ENCODE data around the gene GRIN2C. TPM values are rescaled to one million over a fixed set of nuclear protein-coding genes. Genes with fewer than 3 reads are reported as not detected.

GRIN2C gene
- total RNA-seq, 1 experiment from 2014 or later: 0.44 TPM

DNA sequence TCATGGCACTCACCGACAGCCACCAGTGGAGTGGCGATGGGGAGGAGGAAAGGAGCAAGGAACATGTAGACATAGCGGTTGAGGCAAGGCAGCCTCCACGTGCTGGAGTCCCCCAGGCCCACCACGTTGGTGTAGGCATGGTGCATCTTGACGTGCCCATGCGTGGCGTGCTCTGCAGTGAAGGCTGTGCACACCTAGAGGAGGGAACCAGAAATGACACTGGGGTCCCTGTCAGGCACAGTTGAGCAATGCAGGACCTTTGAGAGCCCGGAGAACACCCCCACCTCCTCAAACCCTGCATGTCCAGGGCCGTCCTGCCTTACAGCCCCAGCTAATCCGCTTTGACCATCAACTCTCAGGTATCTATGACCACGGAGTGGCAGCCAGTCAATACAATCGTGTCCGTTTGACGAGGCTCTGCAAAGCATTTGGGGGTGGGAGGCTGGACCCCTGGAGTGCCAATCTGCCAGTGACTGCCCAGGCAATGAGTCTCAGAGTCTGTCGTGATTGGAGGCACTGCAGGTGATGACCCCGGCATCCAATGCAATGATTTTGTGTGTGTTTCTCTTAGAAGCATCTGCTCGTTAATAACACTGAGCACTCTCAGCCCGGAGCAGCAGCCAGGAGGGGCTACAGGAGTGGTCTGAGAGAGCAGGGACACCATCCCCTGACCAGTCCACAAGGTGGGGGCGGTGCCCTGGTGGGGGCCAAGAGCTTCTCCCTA lies 23.0 kb upstream of the GRIN2C start:
- Histone ChIP-seq H3K27me3 (ENCODE audit: insufficient read depth, low read length) (no peaks in the 10 kb centered on the region; the same call in 1 of the 2 replicates), H3T11ph (ENCODE audit: low read length) (no peak overlapping the region), H3K27ac (ENCODE audit: insufficient read length, low read depth, low read length) (no peak overlapping the region), H3K14ac (ENCODE audit: insufficient read depth, low read length) (no peak overlapping the region; the same call in 1 of the 2 replicates), H3K9me3 (ENCODE audit: control insufficient read depth, low read depth, low read length) (no peaks in the 10 kb centered on the region), H3K18ac (ENCODE audit: insufficient read length, low read depth, low read length) (no peak overlapping the region), H3K23ac (ENCODE audit: insufficient read length, low read depth, low read length) (no peak overlapping the region), H3K4me2 (ENCODE audit: insufficient read depth, insufficient read length, low read length) (no peak overlapping the region), H3K4me1 (ENCODE audit: insufficient read depth, low read length) (no peaks in the 10 kb centered on the region; the same call in 1 of the 2 replicates), H4K91ac (ENCODE audit: insufficient read length, low read depth, low read length) (no peak overlapping the region), H2BK20ac (ENCODE audit: low read depth, low read length, poor library complexity, severe bottlenecking) (no peak overlapping the region), H4K5ac (ENCODE audit: insufficient read length, low read depth, low read length) (no peak overlapping the region), H2AFZ (ENCODE audit: low read length) (no peak overlapping the region), H3K23me2 (ENCODE audit: insufficient read length, low read depth, low read length, poor library complexity, severe bottlenecking) (no peaks in the 10 kb centered on the region), H3K4ac (ENCODE audit: low read depth, low read length) (no peak overlapping the region), H2BK15ac (ENCODE audit: low read depth, low read length) (no peak overlapping the region), H3K9ac (ENCODE audit: extremely low read depth, insufficient read length, low read length) (no peak overlapping the region), H3K79me2 (ENCODE audit: insufficient read depth, low read length) (no peaks in the 10 kb centered on the region), H2BK12ac (ENCODE audit: insufficient read length, low read depth, low read length) (no peak overlapping the region), H2BK5ac (ENCODE audit: insufficient read length, low read length) (no peak overlapping the region), H2AK5ac (ENCODE audit: insufficient read length, low read length) (no peak overlapping the region), H2BK120ac (ENCODE audit: low read depth, low read length, poor library complexity, severe bottlenecking) (no peak overlapping the region), H4K8ac (replicated peaks; ENCODE audit: insufficient read length, low read depth, low read length) (no peak overlapping the region), H3K79me1 (ENCODE audit: insufficient read depth, low read depth, low read length, poor library complexity, severe bottlenecking) (no peaks in the 10 kb centered on the region), H3K56ac (ENCODE audit: insufficient read length, low read depth, low read length) (no peak overlapping the region), H4K20me1 (ENCODE audit: control insufficient read depth, insufficient read depth, insufficient read length) (no peaks in the 10 kb centered on the region)
- no CpG with 5 or more reads among the region's 20 CpGs for WGBS (ENCODE audit: extremely low coverage, insufficient read length, low lambda C conversion rate)
- H3K9me3 Mint-ChIP-seq: no peaks in the 10 kb centered on the region
- no peak for DNase-seq
- H3K27me3 Mint-ChIP-seq (ENCODE audit: low read depth): peaks cover 50% of the 10 kb centered on the region
- H3K4me3 Mint-ChIP-seq: no peak overlapping the region
- TF ChIP-seq, protein P1, sequence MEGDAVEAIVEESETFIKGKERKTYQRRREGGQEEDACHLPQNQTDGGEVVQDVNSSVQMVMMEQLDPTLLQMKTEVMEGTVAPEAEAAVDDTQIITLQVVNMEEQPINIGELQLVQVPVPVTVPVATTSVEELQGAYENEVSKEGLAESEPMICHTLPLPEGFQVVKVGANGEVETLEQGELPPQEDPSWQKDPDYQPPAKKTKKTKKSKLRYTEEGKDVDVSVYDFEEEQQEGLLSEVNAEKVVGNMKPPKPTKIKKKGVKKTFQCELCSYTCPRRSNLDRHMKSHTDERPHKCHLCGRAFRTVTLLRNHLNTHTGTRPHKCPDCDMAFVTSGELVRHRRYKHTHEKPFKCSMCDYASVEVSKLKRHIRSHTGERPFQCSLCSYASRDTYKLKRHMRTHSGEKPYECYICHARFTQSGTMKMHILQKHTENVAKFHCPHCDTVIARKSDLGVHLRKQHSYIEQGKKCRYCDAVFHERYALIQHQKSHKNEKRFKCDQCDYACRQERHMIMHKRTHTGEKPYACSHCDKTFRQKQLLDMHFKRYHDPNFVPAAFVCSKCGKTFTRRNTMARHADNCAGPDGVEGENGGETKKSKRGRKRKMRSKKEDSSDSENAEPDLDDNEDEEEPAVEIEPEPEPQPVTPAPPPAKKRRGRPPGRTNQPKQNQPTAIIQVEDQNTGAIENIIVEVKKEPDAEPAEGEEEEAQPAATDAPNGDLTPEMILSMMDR (conservative IDR thresholded peaks at IDR 0.05): no peak; the same call in 2 of the 3 replicates
- H3K4me1 Mint-ChIP-seq: peaks cover 12 to 20% of the 10 kb centered on the region in 2 experiments
- no peak overlapping the region for H3K27ac Mint-ChIP-seq
- H3K36me3 Mint-ChIP-seq (ENCODE audit: insufficient read depth in 1 of 3, low read depth in 3 of 3): no peaks in the 10 kb centered on the region

Measured in H9 (cell line).